ENCODE data around the gene CLCN7. TPM values are rescaled to one million over a fixed set of nuclear protein-coding genes. Genes with fewer than 3 reads are reported as not detected.

The CLCN7 gene
- total RNA-seq, 1 experiment from 2014 or later: 48.2 TPM

- CTCF ChIA-PET: no interaction called here
- H3K9ac ChIP-seq (ENCODE audit: low read length): no peak overlapping the region
- H3K79me2 ChIP-seq (ENCODE audit: low read length): no peaks in the 10 kb centered on the region
- no peaks in the 10 kb centered on the region for H3F3A ChIP-seq (ENCODE audit: low read length, unreplicated experiment)
- POLR2A ChIA-PET (ENCODE audit: unreplicated experiment): no interaction called here
- no peaks in the 10 kb centered on the region for H3K4me1 ChIP-seq (ENCODE audit: insufficient read depth, low read length)
- H2AFZ ChIP-seq (ENCODE audit: low read length): no peak overlapping the region
- H3K4me2 ChIP-seq (ENCODE audit: low read length): no peak overlapping the region
- BruUV-seq (replicated peaks): no TSS peak
- no peak overlapping the region for H3K27ac ChIP-seq (ENCODE audit: low read length)
- H3K9me3 ChIP-seq (ENCODE audit: low read length): no peaks in the 10 kb centered on the region
- DNase-seq (no peak), ATAC-seq (no peak)
- intact Hi-C loops (cut with micrococcal nuclease): no loop called here
- H4K20me1 ChIP-seq (ENCODE audit: low read length): no peaks in the 10 kb centered on the region
- no peaks in the 10 kb centered on the region for H3K27me3 ChIP-seq (ENCODE audit: low read length)
- H3K4me3 ChIP-seq (ENCODE audit: low read length): no peak overlapping the region
- TF ChIP-seq CTCF (conservative IDR thresholded peaks at IDR 0.05; ENCODE audit: low read depth, low read length) (no peak), EZH2 (IDR thresholded peaks at IDR 0.05; ENCODE audit: low read length, unreplicated experiment) (no peak), EZH2phosphoT487 (IDR thresholded peaks at IDR 0.05; ENCODE audit: borderline replicate concordance, low read length) (no peak)
- H3K9me2 ChIP-seq (replicated peaks; ENCODE audit: low read length): no peaks in the 10 kb centered on the region
- no peaks in the 10 kb centered on the region for H3K36me3 ChIP-seq (ENCODE audit: low read depth, low read length)
Measured at GRCh38 chr16:1518626-1519135, 43.9 kb upstream of the CLCN7 start.

DNA sequence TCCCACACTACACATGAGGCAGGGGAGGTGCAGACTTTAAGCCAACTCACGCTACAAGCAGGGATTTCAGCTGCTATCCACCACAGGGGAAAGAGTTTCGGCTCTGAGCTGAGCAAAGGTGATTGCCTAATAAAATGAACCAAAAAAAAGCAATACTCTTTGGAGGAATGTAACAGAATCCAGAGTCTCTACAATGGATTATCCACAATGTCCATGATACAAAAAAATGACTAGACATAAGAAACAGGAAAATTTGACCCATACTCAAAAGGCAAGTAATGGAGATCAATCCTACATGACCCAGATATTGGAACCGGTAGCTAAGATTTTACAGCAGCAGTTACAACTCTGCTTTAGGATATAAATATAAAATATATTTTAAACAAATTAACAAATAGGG lies 39.7 kb upstream of the CLCN7 start:
- no peak overlapping the region for H3K4me2 ChIP-seq (ENCODE audit: low read length)
- BruUV-seq (replicated peaks): no TSS peak
- H3K27ac ChIP-seq (ENCODE audit: low read length): no peak overlapping the region
- no peaks in the 10 kb centered on the region for H3K4me1 ChIP-seq (ENCODE audit: insufficient read depth, low read length)
- POLR2A ChIA-PET (ENCODE audit: unreplicated experiment): no interaction called here
- H3K36me3 ChIP-seq (ENCODE audit: low read depth, low read length): no peaks in the 10 kb centered on the region
- H3F3A ChIP-seq (ENCODE audit: low read length, unreplicated experiment): no peaks in the 10 kb centered on the region
- H3K9me3 ChIP-seq (ENCODE audit: low read length): no peaks in the 10 kb centered on the region
- no peaks in the 10 kb centered on the region for H3K79me2 ChIP-seq (ENCODE audit: low read length)
- no peak overlapping the region for H3K9ac ChIP-seq (ENCODE audit: low read length)
- DNase-seq (no peak), ATAC-seq (no peak)
- H3K9me2 ChIP-seq (replicated peaks; ENCODE audit: low read length): no peaks in the 10 kb centered on the region
- TF ChIP-seq EZH2phosphoT487 (IDR thresholded peaks at IDR 0.05; ENCODE audit: borderline replicate concordance, low read length): no peak
- TF ChIP-seq CTCF (conservative IDR thresholded peaks at IDR 0.05; ENCODE audit: low read depth, low read length): no peak
- TF ChIP-seq EZH2 (IDR thresholded peaks at IDR 0.05; ENCODE audit: low read length, unreplicated experiment): no peak
- no peaks in the 10 kb centered on the region for H4K20me1 ChIP-seq (ENCODE audit: low read length)
- no peak overlapping the region for H3K4me3 ChIP-seq (ENCODE audit: low read length)
- H2AFZ ChIP-seq (ENCODE audit: low read length): no peak overlapping the region
- H3K27me3 ChIP-seq (ENCODE audit: low read length): no peaks in the 10 kb centered on the region
- CTCF ChIA-PET: no interaction called here
- intact Hi-C loops (cut with micrococcal nuclease): no loop called here

DNA sequence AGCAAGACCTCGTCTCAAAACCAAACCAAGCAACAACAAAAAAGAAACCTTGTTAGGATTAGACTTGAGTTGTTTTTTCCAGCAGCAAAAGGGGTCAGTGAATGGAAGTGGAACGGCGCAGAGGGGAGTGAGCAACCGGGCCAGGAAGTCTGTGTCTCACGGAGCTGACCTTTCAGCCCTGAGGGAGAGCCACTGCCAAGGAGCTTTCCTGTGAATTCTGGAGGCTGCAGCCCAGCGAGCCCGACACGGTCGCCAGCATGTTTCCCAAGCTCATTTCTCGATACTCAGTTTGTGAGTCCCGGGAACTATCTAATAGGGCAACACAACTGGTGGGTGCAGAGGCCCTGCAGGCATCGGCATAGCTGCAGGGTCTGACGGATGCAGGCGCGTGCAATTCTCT lies 37.9 kb upstream of the CLCN7 start:
- Histone ChIP-seq H3F3A (ENCODE audit: low read length, unreplicated experiment) (no peaks in the 10 kb centered on the region), H3K36me3 (ENCODE audit: low read depth, low read length) (no peaks in the 10 kb centered on the region), H3K9ac (ENCODE audit: low read length) (no peak overlapping the region), H3K4me2 (ENCODE audit: low read length) (no peak overlapping the region), H3K4me1 (ENCODE audit: insufficient read depth, low read length) (no peaks in the 10 kb centered on the region), H3K4me3 (ENCODE audit: low read length) (no peak overlapping the region), H2AFZ (ENCODE audit: low read length) (no peak overlapping the region), H3K27ac (ENCODE audit: low read length) (no peak overlapping the region), H3K27me3 (ENCODE audit: low read length) (no peaks in the 10 kb centered on the region), H3K79me2 (ENCODE audit: low read length) (no peaks in the 10 kb centered on the region), H3K9me2 (replicated peaks; ENCODE audit: low read length) (no peaks in the 10 kb centered on the region), H3K9me3 (ENCODE audit: low read length) (no peaks in the 10 kb centered on the region), H4K20me1 (ENCODE audit: low read length) (no peaks in the 10 kb centered on the region)
- CTCF ChIA-PET: no interaction called here
- POLR2A ChIA-PET (ENCODE audit: unreplicated experiment): no interaction called here
- TF ChIP-seq CTCF (conservative IDR thresholded peaks at IDR 0.05; ENCODE audit: low read depth, low read length) (no peak), EZH2phosphoT487 (IDR thresholded peaks at IDR 0.05; ENCODE audit: borderline replicate concordance, low read length) (no peak), EZH2 (IDR thresholded peaks at IDR 0.05; ENCODE audit: low read length, unreplicated experiment) (no peak)
- intact Hi-C loops (cut with micrococcal nuclease): no loop called here
- no TSS peak for BruUV-seq (replicated peaks)
- DNase-seq (no peak), ATAC-seq (no peak)

Data from PC-3 (cell line).